HEK293 (cell line): ENCODE measurements around the gene FUT4.

Experiments
- HOXA7 ChIP-seq: sonication (generic); formaldehyde crosslinking; IDR thresholded peaks from 2 replicates; pipeline ENCODE4 v1.8.1; 2022; ENCODE audit warnings: missing genetic modification reagents, borderline replicate concordance
- MEIS1 ChIP-seq: sonication (generic); formaldehyde crosslinking; IDR thresholded peaks from 2 replicates; pipeline ENCODE4 v1.8.1; 2022; ENCODE audit warnings: missing genetic modification reagents, mild to moderate bottlenecking, borderline replicate concordance
- SP2 ChIP-seq: fragments of 450-650 bp; formaldehyde crosslinking; IDR thresholded peaks from 2 replicates; pipeline ENCODE4 v1.5.1; 2016; ENCODE audit warnings: missing biosample characterization, missing genetic modification characterization
- TCF7L2 ChIP-seq: IDR thresholded peaks from 2 replicates; pipeline ENCODE4 v1.6.1; 2011; ENCODE audit warnings: low read depth, mild to moderate bottlenecking, inconsistent platforms, low read length, moderate library complexity, borderline replicate concordance
- ZNF140 ChIP-seq: fragments of 450-650 bp; formaldehyde crosslinking; IDR thresholded peaks from 2 replicates; pipeline ENCODE4 v1.5.1; 2016; ENCODE audit warnings: missing biosample characterization, missing genetic modification characterization
- ZNF23 ChIP-seq: fragments of 450-650 bp; formaldehyde crosslinking; IDR thresholded peaks from 2 replicates; pipeline ENCODE4 v1.5.1; 2016; ENCODE audit warnings: missing biosample characterization, missing genetic modification characterization, borderline replicate concordance
- ZNF521 ChIP-seq: fragments of 450-650 bp; formaldehyde crosslinking; IDR thresholded peaks from 2 replicates; pipeline ENCODE4 v1.5.1; 2017; ENCODE audit warnings: missing biosample characterization, mild to moderate bottlenecking, missing genetic modification characterization
- ZNF561 ChIP-seq: fragments of 450-650 bp; IDR thresholded peaks from 2 replicates; pipeline ENCODE4 v1.5.1; 2018; ENCODE audit warnings: missing biosample characterization, missing genetic modification characterization, borderline replicate concordance
- ZNF658 ChIP-seq: fragments of 450-650 bp; formaldehyde crosslinking; IDR thresholded peaks from 2 replicates; pipeline ENCODE4; 2016; ENCODE audit warnings: missing biosample characterization, missing genetic modification characterization
- TF ChIP-seq, protein P1 (sequence below): fragments of 450-650 bp; formaldehyde crosslinking; IDR thresholded peaks from 2 replicates; pipeline ENCODE4 v1.5.1; 2016; ENCODE audit warnings: missing biosample characterization, missing genetic modification characterization

DNA sequence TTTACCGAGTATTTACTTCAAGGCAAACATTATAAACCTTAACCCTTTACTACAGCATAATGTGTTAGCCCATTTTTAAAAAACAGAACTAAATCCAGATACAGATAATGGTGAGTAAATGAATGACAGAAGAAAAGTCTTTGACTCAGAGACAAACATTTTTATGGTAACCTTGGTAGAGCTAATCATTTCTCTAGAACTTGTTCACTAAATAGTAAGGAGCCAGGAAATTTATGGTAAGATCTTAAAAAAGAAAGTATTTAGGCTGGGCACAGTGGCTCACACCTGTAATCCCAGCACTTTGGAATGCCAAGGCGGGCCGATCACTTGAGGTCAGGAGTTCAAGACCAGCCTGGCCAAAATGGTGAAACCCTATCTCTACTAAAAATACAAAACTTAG is 11.5 kb upstream of the FUT4 start:
- TF ChIP-seq HOXA7 (CRISPR knock-in tag) (no peak), ZNF521 (tag by site-specific recombination) (no peak), ZNF140 (no peak), MEIS1 (CRISPR knock-in tag) (no peak), SP2 (tag by site-specific recombination) (no peak), ZNF23 (tag by site-specific recombination) (no peak), ZNF658 (tag by site-specific recombination) (no peak), TCF7L2 (no peak), ZNF561 (tag by site-specific recombination) (no peak)
- TF ChIP-seq, protein P1, sequence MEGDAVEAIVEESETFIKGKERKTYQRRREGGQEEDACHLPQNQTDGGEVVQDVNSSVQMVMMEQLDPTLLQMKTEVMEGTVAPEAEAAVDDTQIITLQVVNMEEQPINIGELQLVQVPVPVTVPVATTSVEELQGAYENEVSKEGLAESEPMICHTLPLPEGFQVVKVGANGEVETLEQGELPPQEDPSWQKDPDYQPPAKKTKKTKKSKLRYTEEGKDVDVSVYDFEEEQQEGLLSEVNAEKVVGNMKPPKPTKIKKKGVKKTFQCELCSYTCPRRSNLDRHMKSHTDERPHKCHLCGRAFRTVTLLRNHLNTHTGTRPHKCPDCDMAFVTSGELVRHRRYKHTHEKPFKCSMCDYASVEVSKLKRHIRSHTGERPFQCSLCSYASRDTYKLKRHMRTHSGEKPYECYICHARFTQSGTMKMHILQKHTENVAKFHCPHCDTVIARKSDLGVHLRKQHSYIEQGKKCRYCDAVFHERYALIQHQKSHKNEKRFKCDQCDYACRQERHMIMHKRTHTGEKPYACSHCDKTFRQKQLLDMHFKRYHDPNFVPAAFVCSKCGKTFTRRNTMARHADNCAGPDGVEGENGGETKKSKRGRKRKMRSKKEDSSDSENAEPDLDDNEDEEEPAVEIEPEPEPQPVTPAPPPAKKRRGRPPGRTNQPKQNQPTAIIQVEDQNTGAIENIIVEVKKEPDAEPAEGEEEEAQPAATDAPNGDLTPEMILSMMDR = no peak
